CD4-positive, alpha-beta T cell treated with Interleukin-15 for 1 hour (primary cell): Measurements from ENCODE around the gene PELO.
"Not testable (repeated sequence)": the region's sequence is repeated elsewhere in the genome, so short reads cannot be mapped to it uniquely, and the experiment has no call there.

Experiments used
- DNase-seq: peaks from one replicate; pipeline ENCODE4 v3.0.0-alpha.2; 2020

PELO gene

GRCh38 chr5:52802974-52803336 is 15.2 kb downstream of the PELO start:
- DNase-seq: no peak

- no peak for DNase-seq
These were observed 16.7 kb downstream of the PELO start for GRCh38 chr5:52804387-52804791.

- no peak for DNase-seq
These were observed 17.3 kb downstream of the PELO start for GRCh38 chr5:52804981-52805380.

GRCh38 chr5:52805615-52806014 is 17.9 kb downstream of the PELO start:
- DNase-seq: no peak

- DNase-seq: no peak
These were observed 19.3 kb downstream of the PELO start for GRCh38 chr5:52807037-52807436.

GRCh38 chr5:52807723-52808122 is 20.0 kb downstream of the PELO start:
- no peak for DNase-seq

- no peak for DNase-seq
These were observed 20.7 kb downstream of the PELO start for GRCh38 chr5:52808316-52808901.

- DNase-seq: no peak
These were observed 22.2 kb downstream of the PELO start for GRCh38 chr5:52809884-52810283.

- DNase-seq: no peak
These were observed 22.7 kb downstream of the PELO start for GRCh38 chr5:52810426-52810825.

- peak; percentile 49 for DNase-seq
These were observed 23.5 kb downstream of the PELO start for GRCh38 chr5:52811067-52811749.

- no peak for DNase-seq
These were observed 26.8 kb downstream of the PELO start for GRCh38 chr5:52814352-52815148.

GRCh38 chr5:52817818-52818217 is 30.1 kb downstream of the PELO start:
- DNase-seq: no peak

- no peak for DNase-seq
These were observed 30.6 kb downstream of the PELO start for GRCh38 chr5:52818360-52818759.

- DNase-seq: not testable (repeated sequence)
These were observed 31.1 kb downstream of the PELO start for GRCh38 chr5:52818807-52819206.

GRCh38 chr5:52821901-52822300 is 34.2 kb downstream of the PELO start:
- DNase-seq: no peak

- no peak for DNase-seq
These were observed 34.7 kb downstream of the PELO start for GRCh38 chr5:52822437-52822836.

- no peak for DNase-seq
These were observed 37.1 kb downstream of the PELO start for GRCh38 chr5:52824827-52825226.

GRCh38 chr5:52825826-52826225 is 38.1 kb downstream of the PELO start:
- no peak for DNase-seq

- no peak for DNase-seq
These were observed 40.1 kb downstream of the PELO start for GRCh38 chr5:52827815-52828214.

- DNase-seq: no peak
These were observed 41.9 kb downstream of the PELO start for GRCh38 chr5:52829664-52830063.

- DNase-seq: no peak
These were observed 42.9 kb downstream of the PELO start for GRCh38 chr5:52830650-52831049.

- DNase-seq: no peak
These were observed 44.2 kb downstream of the PELO start for GRCh38 chr5:52831786-52832511.

- DNase-seq: no peak
These were observed 46.6 kb downstream of the PELO start for GRCh38 chr5:52834320-52834719.

GRCh38 chr5:52837068-52837467 is 49.4 kb downstream of the PELO start:
- DNase-seq: no peak
